MCF 10A (cell line): ENCODE results near the gene AGRP. TPM values are rescaled to one million over a fixed set of nuclear protein-coding genes. Genes with fewer than 3 reads are reported as not detected.

Experiments used
- BruUV-seq: library from RNA; stranded (reverse); fragments of 400-500 nt; replicated peaks from 2 replicates; lab custom pipeline; 2021; lab: Mats Ljungman, UMichigan
- CTCF ChIA-PET: fragments of 300-600 bp; sonication (Branson Sonifier 250); formaldehyde crosslinking; extraction: SDS; loops from one replicate; lab custom pipeline; 2021; ENCODE audit warnings: antibody characterized with exemption, inconsistent platforms; lab: Yijun Ruan, JAX
- POLR2A ChIA-PET: fragments of 300-600, 350-650 bp; sonication (Branson Sonifier 250); formaldehyde crosslinking; extraction: SDS; loops from one replicate; lab custom pipeline; 2020; ENCODE audit warnings: antibody characterized with exemption, inconsistent platforms; lab: Yijun Ruan, JAX
- DNase-seq: peaks from one replicate; pipeline ENCODE4 v3.0.0-alpha.2; 2018; ENCODE audit not compliant: unreplicated experiment
- H3K27ac Mint-ChIP-seq: one replicate; pipeline ENCODE4 v1.8.0; 2022; ENCODE audit warnings: mild to moderate bottlenecking, low read depth, mixed read lengths; ENCODE audit not compliant: unreplicated experiment
- H3K27me3 Mint-ChIP-seq: one replicate; pipeline ENCODE4 v1.8.0; 2022; ENCODE audit warnings: mixed read lengths; ENCODE audit not compliant: insufficient read depth, unreplicated experiment
- H3K36me3 Mint-ChIP-seq: one replicate; pipeline ENCODE4 v1.8.0; 2022; ENCODE audit warnings: mild to moderate bottlenecking, moderate library complexity, mixed read lengths; ENCODE audit not compliant: insufficient read depth, unreplicated experiment
- H3K4me1 Mint-ChIP-seq: one replicate; pipeline ENCODE4 v1.8.0; 2022; ENCODE audit warnings: mixed read lengths; ENCODE audit not compliant: insufficient read depth, unreplicated experiment
- H3K4me3 Mint-ChIP-seq: one replicate; pipeline ENCODE4 v1.8.0; 2022; ENCODE audit warnings: mild to moderate bottlenecking, moderate library complexity, mixed read lengths; ENCODE audit not compliant: unreplicated experiment
- H3K9me3 Mint-ChIP-seq: one replicate; pipeline ENCODE4 v1.8.0; 2022; ENCODE audit warnings: mixed read lengths; ENCODE audit not compliant: unreplicated experiment
- intact Hi-C: fragments of 100-400 bp; cut with micrococcal nuclease; formaldehyde crosslinking; loops from 2 replicates; pipeline ENCODE4 v1.14.1; 2022
- total RNA-seq: library from RNA; stranded (reverse); gene quantifications from 2 replicates; pipeline ENCODE4 v1.2.3, GENCODE V29; 2022
- TF ChIP-seq, protein P1 (sequence below): fragments of 200-600 bp; IDR thresholded peaks from one replicate; pipeline ENCODE4 v1.8.0; 2022; ENCODE audit warnings: antibody characterized with exemption, mild to moderate bottlenecking; ENCODE audit not compliant: unreplicated experiment

Gene AGRP
- total RNA-seq, 1 experiment from 2014 or later = not detected

DNA sequence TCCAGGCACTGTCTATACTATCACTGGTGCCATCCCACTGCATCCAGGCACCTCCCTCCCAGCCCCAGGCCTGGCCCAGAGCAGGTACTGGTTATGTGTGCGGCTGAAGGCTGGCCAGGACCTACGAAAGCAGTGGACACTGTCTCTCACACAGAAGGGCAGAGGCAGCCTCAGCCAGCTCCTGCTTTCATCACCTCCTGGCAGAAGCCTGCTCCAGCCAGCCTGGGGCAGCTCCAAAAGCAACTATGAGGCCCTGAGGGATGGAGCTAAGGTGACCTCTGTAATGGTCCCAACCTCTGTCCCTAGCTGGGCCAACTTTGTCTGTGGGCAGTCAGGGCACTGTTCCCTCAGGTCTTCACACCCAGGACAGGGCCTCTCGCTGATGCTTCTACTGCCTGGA is 33.6 kb downstream of the AGRP start:
- Mint-ChIP-seq H3K9me3 (no peaks in the 10 kb centered on the region), H3K27ac (no peak overlapping the region)
- intact Hi-C loops = loop anchor here (10.0 kb wide), 1 partner anchor 75 kb away; no protein-coding TSS in a partner anchor

DNA sequence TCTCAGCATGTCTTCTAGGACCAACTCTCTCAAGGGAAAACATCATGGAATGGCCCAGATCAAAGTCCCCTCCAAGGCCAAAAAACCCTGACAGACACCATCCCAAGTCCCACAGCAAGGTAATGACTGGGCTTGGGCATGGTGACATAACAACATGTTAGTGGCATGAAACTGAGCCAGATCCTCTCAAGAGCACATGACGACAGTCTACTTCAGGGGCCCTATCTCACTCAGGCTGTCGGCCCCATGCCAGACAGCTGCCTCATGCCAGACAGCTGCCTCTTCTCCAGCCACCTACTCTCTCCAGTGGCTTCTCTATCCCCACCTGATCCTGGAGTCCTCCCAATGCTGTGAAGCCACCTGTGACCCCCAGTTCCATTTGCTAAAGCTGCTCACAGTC is 34.0 kb downstream of the AGRP start:
- H3K27me3 Mint-ChIP-seq = no peaks in the 10 kb centered on the region
- no peak overlapping the region for H3K4me3 Mint-ChIP-seq
- BruUV-seq = no TSS peak
- TF ChIP-seq, protein P1, sequence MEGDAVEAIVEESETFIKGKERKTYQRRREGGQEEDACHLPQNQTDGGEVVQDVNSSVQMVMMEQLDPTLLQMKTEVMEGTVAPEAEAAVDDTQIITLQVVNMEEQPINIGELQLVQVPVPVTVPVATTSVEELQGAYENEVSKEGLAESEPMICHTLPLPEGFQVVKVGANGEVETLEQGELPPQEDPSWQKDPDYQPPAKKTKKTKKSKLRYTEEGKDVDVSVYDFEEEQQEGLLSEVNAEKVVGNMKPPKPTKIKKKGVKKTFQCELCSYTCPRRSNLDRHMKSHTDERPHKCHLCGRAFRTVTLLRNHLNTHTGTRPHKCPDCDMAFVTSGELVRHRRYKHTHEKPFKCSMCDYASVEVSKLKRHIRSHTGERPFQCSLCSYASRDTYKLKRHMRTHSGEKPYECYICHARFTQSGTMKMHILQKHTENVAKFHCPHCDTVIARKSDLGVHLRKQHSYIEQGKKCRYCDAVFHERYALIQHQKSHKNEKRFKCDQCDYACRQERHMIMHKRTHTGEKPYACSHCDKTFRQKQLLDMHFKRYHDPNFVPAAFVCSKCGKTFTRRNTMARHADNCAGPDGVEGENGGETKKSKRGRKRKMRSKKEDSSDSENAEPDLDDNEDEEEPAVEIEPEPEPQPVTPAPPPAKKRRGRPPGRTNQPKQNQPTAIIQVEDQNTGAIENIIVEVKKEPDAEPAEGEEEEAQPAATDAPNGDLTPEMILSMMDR = no peak
- ChIA-PET CTCF (interaction anchor here (1.2 to 3.5 kb wide), 3 partner anchors 17 to 214 kb away, joined by 3 to 18 read pairs (median 5); no protein-coding TSS in a partner anchor), POLR2A (no interaction called here)
- peak overlapping the region; percentile 31 for H3K27ac Mint-ChIP-seq
- H3K36me3 Mint-ChIP-seq = peaks cover 35% of the 10 kb centered on the region
- DNase-seq = no peak
- H3K4me1 Mint-ChIP-seq = no peaks in the 10 kb centered on the region
- intact Hi-C loops = loop anchor here (10.0 kb wide), 1 partner anchor 75 kb away; no protein-coding TSS in a partner anchor
- no peaks in the 10 kb centered on the region for H3K9me3 Mint-ChIP-seq

More for the DNA sequence above, 33.6 kb downstream of the AGRP start:
- H3K36me3 Mint-ChIP-seq = peaks cover 35% of the 10 kb centered on the region
- no peak for DNase-seq
- ChIA-PET POLR2A (no interaction called here), CTCF (interaction anchor here (0.8 to 3.5 kb wide), 5 partner anchors 17 to 214 kb away, joined by 3 to 18 read pairs (median 3); no protein-coding TSS in a partner anchor)
- no peaks in the 10 kb centered on the region for H3K4me1 Mint-ChIP-seq
- H3K4me3 Mint-ChIP-seq = no peak overlapping the region
- BruUV-seq = no TSS peak
- TF ChIP-seq, protein P1 = no peak
- no peaks in the 10 kb centered on the region for H3K27me3 Mint-ChIP-seq

DNA sequence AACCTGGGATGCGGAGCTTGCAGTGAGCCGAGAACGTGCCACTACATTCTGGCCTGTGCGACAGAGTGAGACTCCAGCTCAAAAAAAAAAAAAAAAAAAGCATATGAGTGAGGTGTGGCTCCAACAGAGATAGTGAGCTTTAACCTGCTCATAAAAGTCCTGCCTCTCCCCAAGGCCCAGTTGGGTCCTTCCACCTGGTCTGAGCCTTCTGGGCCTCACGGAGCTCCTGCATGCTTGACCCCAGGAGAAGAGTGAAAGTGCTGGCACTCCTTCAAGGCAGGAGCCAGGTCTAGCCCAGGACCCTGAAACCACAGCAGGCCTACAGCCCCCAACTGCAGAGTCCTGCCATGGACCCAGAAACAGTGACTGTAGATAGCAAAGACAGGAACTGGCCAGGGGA is 34.8 kb downstream of the AGRP start:
- Mint-ChIP-seq H3K4me3 (no peak overlapping the region), H3K36me3 (peaks cover 32% of the 10 kb centered on the region), H3K27me3 (no peaks in the 10 kb centered on the region), H3K9me3 (no peaks in the 10 kb centered on the region), H3K27ac (no peak overlapping the region), H3K4me1 (no peaks in the 10 kb centered on the region)
- TF ChIP-seq, protein P1 = no peak
- no TSS peak for BruUV-seq
- CTCF ChIA-PET = interaction anchor here (0.6 to 2.6 kb wide), 13 partner anchors 14 to 390 kb away, joined by 3 to 29 read pairs (median 4); partner anchors contain the start of gene ATP6V0D1
- intact Hi-C loops = loop anchor here (10.0 kb wide), 1 partner anchor 74 kb away; no protein-coding TSS in a partner anchor
- POLR2A ChIA-PET = no interaction called here
- no peak for DNase-seq

DNA sequence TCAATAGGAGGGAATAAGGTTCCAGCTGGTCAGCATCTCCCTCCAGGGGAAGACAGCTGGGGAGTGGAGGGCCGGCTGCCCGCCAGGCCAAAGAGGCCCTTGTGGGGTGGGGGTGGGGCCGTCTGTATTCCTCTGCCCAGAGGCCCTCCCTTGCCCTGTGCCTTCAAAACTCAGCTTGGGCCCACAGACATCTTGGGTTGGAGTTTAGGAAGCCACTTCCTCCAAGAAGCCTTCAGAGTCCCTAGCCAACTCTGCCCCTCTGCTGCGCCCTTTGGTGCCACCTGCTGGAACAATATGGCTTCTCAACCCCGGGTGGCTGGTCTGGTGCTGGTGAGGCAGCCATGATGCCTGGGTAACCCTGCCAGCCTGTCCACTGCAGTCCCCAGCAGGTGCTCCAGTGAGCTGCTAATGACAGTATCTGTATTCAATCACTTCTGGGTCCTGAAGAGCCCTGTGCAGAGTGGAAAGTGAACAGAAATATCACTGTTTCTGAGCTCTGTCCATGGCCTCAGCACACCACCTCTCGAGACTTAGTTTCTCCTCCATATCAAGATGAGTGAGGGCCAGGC is 35.8 kb downstream of the AGRP start:
- DNase-seq = peak; percentile 75
- TF ChIP-seq, protein P1 = peak; percentile 53

More for the DNA sequence above, 35.8 kb downstream of the AGRP start:
- Mint-ChIP-seq H3K36me3 (peaks cover 29% of the 10 kb centered on the region), H3K9me3 (no peaks in the 10 kb centered on the region), H3K4me3 (no peak overlapping the region), H3K4me1 (no peaks in the 10 kb centered on the region), H3K27ac (no peak overlapping the region), H3K27me3 (no peaks in the 10 kb centered on the region)
- CTCF ChIA-PET = interaction anchor here (0.6 to 2.6 kb wide), 21 partner anchors 9 to 517 kb away, joined by 3 to 29 read pairs (median 4); partner anchors contain the start of genes ATP6V0D1 and ZDHHC1
- no TSS peak for BruUV-seq
- intact Hi-C loops = loop anchor here (1.0 to 10.0 kb wide), 2 partner anchors 19 to 73 kb away; no protein-coding TSS in a partner anchor
- POLR2A ChIA-PET = interaction anchor here (1.0 kb wide), 1 partner anchor 34 kb away, joined by 4 read pairs; the partner anchor contains the start of gene ATP6V0D1
